SHP77 (cell line): ENCODE results near the gene MAGI1.
"Not testable (repeated sequence)": the region's sequence is repeated elsewhere in the genome, so short reads cannot be mapped to it uniquely, and the experiment has no call there.

ENCODE experiments used
- DNase-seq, 2 experiments: peaks; one replicate each; lab custom pipeline; 2025; lab: John Stamatoyannopoulos, UW

The MAGI1 gene

DNA sequence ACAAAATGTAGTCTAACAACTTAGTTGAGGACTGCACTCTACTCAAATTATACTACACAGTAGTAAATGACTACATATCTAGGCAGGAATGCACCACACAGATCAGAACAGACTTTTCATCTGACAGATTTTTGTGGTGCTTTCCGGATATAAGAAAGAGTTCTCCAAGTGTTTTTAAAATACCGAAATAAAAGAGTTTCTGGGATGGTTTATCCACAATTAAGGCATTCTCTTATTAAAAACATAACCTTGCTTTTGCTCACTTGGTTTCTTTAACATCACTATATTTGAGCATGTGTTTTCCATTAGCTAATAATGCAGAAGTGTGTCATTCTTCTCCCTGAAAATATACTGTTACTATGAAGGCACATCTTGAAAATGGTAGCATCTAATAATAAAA lies 132.9 kb downstream of the MAGI1 start:
- DNase-seq = no peak

GRCh38 chr3:65904016-65904415 lies 134.7 kb downstream of the MAGI1 start:
- DNase-seq = no peak

- DNase-seq = no peak
These were observed 136.4 kb downstream of the MAGI1 start for GRCh38 chr3:65902304-65902793.

DNA sequence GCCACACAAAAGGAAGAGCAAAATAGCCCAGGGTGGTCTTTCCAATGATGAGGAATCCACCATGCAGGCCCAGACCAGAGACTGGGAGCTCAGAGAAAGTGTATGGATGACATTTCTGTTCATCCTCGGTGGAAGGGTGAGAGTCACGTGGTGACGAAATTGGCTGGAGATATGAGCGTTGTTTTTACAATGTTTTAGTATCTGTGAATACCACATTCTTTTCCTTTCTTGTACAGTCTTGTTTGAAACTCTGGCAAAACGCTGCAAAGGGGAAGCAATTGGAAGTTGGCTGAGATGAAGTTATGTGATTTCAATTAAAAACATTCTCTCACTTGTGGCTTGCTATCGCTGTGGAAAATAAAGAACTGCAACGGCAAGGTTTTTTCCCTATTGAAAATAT lies 137.5 kb downstream of the MAGI1 start:
- no peak for DNase-seq

DNA sequence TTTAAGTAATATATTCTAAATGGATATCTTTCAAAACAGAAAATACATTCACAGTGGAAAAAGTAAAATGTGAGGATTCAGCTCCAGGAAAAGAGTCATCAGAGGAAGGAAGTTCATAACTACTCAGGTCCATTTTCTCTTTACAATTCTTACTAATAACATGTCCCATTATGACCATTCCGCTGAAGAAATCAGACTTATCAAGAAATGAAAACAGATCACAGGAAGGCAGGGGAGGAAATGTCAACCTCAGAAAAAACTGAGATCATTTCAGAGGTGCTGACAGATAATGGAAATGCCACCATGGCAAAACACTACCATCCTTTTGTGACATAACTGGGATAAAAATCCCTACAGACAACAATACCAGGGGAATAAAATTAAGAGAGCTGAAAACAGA lies 139.5 kb downstream of the MAGI1 start:
- no peak for DNase-seq

DNA sequence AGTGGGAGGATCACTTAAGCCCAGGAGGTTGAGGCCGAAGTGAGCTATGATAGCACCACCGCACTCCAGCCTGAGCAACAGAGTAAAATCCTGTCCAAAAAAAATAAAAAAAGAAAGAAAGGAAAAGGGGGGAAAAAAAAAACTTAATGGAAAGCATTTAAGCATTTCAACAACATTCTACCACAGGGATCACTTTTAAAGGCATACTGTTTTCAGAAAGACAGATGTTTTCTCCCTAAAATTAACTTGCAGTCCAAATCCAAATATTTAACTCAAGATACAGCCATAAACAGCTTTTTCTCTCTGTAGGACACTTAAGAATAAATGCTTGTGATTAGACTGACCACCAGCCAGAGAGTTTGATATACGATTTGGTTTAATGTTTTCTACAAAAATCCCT lies 141.0 kb downstream of the MAGI1 start:
- DNase-seq = no peak

GRCh38 chr3:65896321-65896720 lies 142.4 kb downstream of the MAGI1 start:
- no peak for DNase-seq

GRCh38 chr3:65894679-65895453 lies 143.9 kb downstream of the MAGI1 start:
- no peak for DNase-seq

DNA sequence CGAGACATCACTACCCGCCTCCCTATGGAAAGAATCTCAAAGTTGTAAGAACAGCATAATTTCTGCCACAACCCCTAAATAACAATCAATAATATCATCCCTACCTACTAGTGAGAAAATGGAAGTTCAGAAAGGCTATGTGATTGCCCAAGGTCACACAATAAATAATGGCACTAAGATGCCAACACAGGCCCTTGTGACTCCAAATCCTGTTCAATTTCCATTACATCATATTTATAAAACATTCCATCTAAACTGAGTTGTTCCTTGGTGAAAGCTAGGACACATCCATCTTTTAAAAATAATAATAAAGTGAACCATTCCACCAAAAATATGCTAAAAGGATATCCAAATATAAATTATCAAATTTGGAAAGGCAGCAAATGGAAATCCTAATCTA lies 144.6 kb downstream of the MAGI1 start:
- DNase-seq = no peak

DNA sequence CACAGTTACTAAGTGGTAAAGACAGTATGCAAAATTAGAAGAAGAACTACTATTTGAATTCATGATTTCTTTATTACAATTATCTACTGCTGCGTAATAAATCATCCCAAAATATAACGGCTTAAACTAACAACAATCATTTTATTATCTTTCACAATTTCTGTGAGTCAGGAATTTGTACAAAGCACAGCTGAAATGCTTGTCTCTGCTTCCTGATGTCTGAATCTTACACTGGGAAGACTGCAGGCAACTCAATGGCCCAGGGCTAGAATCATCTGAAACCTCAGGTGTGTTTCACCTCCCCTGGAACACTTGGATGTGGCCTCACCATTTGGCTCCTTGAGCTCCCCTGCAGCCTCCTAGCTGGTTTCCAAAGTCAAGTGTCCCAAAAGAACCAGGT lies 145.1 kb downstream of the MAGI1 start:
- no peak for DNase-seq

- not testable (repeated sequence) for DNase-seq
These were observed 147.2 kb downstream of the MAGI1 start for GRCh38 chr3:65891477-65891876.

GRCh38 chr3:65890328-65890727 lies 148.4 kb downstream of the MAGI1 start:
- DNase-seq = no peak

GRCh38 chr3:65889707-65890099 lies 149.0 kb downstream of the MAGI1 start:
- no peak for DNase-seq

DNA sequence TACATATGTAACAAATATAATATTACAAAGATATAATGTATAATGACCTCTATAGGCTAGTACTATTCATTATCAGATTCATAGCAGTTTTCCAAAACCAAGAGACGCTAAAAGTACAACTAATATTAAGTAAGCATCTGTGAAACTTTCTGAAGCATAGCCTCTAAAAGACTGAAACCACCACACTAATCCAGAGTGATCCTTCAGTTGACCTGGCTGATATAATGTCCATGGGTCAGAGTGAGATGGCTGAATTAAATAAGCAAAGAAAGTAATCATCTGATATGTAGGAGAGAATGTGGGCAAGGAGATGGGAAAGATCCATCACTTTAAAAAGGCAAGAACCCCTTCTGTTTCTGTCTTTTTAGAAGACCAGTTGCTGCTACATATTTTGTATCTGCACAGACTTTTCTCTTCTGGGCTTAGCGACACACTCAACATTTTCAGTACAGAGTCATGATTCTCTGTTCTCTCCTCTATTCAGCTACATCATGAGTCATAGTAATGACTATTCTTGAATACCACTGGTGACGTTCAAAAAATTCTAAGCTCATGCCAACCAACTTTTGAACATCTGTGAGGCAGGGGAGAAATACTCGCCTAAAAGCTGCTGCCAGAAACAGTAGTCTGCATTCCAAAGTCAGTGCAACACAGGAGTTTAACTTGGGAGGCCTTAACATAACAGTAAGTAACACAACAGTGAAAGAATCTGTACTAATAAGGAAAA lies 149.6 kb downstream of the MAGI1 start:
- no peak for DNase-seq

- no peak for DNase-seq
These were observed 150.5 kb downstream of the MAGI1 start for GRCh38 chr3:65888196-65888595.

DNA sequence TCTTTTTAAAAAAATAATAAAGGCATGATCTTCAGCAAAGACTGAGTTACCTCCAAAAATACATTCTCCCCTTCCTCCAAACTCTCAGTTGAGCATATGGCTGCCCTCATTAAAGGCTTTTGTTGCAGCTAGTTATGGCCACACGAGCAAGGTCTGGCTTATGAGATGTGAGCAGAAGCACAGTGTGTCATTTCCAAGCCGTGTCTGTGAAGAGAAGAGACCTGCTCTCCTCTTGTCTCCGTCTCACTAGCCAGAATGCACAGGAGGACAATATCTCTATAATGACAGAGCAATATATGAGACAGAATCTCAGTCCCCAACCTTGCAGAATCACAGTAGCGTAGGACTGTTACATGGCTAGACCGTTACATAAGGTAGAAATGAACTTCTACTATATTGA lies 152.3 kb downstream of the MAGI1 start:
- no peak for DNase-seq

DNA sequence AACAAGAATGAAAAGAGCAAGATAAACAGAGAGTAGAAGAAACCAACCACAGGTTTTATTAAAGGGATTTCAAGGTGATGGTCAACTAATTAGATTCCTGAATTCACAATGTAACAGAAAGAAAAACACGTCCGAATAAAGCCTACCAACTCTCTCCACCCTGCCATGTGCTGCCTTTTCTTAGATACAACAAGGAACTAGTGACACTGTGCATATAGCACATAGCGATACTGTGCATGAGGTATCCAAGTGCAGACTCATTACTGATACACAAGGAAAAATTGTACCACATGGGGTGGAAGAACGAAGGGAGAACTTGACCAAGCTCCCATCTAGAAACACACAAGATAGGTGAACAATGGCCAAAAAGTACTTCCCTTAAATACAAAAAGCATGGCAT lies 154.6 kb downstream of the MAGI1 start:
- no peak for DNase-seq

DNA sequence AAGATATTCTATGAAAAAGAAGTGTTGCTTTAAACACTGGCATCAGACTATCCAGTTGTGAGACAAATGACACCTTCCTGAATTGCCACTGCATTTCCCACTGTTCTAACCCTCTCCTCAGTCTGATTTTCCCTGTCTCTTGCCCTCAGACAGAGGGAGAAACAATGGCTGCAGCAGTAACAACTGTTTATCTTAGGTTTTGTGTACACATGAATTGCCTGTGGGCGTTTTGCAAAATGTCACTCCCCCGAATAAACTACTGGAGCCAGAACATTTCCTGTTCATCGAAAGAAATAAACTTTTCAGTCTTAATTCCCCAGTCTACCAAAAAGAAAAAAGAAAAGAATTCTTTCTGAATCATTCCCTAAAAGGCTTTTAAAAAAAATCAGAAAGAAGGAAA lies 155.1 kb downstream of the MAGI1 start:
- DNase-seq = peak; percentile 65 to 86

DNA sequence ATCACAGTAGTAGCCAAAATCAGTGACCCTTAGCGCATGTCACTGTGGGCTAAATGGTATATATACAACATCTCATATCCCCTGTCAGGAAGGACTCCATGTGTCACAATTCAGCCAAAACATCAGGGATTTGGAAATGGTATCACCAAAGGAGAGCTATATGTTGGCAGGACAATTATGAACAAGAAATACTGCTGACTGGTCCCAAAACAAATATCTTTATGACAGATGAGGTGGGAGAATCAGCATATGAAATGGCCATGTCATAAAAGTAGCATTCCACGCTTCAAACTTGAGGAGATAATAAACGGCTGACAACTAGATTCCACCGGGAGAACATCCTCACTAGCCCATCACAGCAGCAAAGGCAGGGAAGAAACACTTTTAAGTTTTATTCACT lies 158.4 kb downstream of the MAGI1 start:
- no peak for DNase-seq

DNA sequence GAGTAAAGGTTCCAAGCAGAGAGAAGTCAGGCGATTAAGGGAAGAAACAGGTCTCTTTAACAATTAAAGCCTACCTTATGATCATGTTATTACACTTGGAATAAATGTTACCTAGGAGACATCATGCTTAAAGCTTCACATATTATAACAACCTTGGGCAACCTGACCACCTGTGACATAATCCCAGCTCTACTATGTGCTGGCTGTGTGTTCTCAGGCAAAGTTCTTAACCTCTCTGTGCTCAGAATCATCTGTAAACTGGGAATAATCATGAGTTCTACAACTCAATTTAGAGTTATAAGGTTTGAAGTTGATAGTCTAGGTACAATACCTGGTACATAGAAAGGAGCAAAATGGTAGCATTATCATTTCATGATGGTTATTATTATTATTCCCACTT lies 159.3 kb downstream of the MAGI1 start:
- no peak for DNase-seq

DNA sequence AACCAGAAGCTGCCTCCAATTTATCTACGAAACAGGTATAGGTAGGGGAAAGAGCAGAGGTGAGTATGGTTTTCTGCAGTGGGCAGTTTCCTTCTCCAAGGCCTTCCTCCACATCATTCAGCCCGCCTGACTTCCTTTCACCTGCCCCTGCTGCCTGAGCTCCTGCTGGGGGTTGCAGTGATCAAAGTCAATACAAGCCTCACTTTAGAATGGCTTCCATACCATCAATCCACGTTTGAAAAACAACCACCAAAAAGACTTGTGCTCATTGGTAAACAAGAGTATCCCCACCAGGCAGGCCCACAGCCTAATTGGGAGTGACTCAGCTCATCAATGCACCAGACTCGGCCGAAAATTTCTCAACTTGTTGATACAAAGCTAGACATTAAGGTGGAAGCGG lies 159.9 kb downstream of the MAGI1 start:
- DNase-seq = peak in 1 of 2 experiments; percentile 36

DNA sequence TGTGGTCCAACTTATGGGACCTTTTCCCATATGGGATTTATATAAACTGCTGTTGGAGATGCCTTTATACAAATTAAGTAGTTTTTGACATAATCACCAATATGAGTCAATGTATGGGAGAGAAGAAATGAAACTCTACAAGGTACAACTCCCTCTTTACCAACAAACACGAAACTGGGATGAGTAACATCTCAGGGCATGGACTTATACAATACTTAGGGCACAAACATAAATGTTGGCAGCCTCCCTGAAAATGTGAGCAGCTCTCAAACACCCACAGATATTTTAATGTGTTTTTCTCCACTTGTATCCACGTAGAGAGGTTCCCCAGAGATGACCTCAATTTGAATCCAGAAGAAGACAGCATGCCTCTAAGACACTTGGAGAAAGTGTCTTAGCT lies 161.6 kb downstream of the MAGI1 start:
- DNase-seq = no peak

- peak; percentile 12 to 19 for DNase-seq
These were observed 162.7 kb downstream of the MAGI1 start for GRCh38 chr3:65876028-65876420.
